GM18873 (cell line): ENCODE results near the gene MAST2.
"Not testable (repeated sequence)": the region's sequence is repeated elsewhere in the genome, so short reads cannot be mapped to it uniquely, and the experiment has no call there.

ENCODE experiments used
- ATAC-seq: cut with Tn5 transposase; IDR thresholded peaks from one replicate; pipeline ENCODE4 v1.9.1; 2021; ENCODE audit warnings: mild to moderate bottlenecking, moderate library complexity, moderate number of reproducible peaks; ENCODE audit not compliant: unreplicated experiment, low FRiP score

MAST2 gene

GRCh38 chr1:45809761-45810160 lies 6.3 kb downstream of the MAST2 start:
- no peak for ATAC-seq

GRCh38 chr1:45814776-45815175 lies 11.4 kb downstream of the MAST2 start:
- no peak for ATAC-seq

GRCh38 chr1:45815667-45816458 lies 12.5 kb downstream of the MAST2 start:
- ATAC-seq: no peak

GRCh38 chr1:45820173-45820572 lies 16.8 kb downstream of the MAST2 start:
- ATAC-seq: no peak

GRCh38 chr1:45820788-45821187 lies 17.4 kb downstream of the MAST2 start:
- no peak for ATAC-seq

- no peak for ATAC-seq
These were observed 19.2 kb downstream of the MAST2 start for GRCh38 chr1:45822644-45823043.

GRCh38 chr1:45824607-45825006 lies 21.2 kb downstream of the MAST2 start:
- ATAC-seq: no peak

GRCh38 chr1:45827256-45827655 lies 23.8 kb downstream of the MAST2 start:
- no peak for ATAC-seq

- no peak for ATAC-seq
These were observed 25.4 kb downstream of the MAST2 start for GRCh38 chr1:45828841-45829240.

- no peak for ATAC-seq
These were observed 29.9 kb downstream of the MAST2 start for GRCh38 chr1:45833361-45833760.

GRCh38 chr1:45834689-45835088 lies 31.3 kb downstream of the MAST2 start:
- ATAC-seq: no peak

- no peak for ATAC-seq
These were observed 33.0 kb downstream of the MAST2 start for GRCh38 chr1:45836451-45836850.

- not testable (repeated sequence) for ATAC-seq
These were observed 33.4 kb downstream of the MAST2 start for GRCh38 chr1:45836861-45837260.

- not testable (repeated sequence) for ATAC-seq
These were observed 34.9 kb downstream of the MAST2 start for GRCh38 chr1:45838322-45838721.

GRCh38 chr1:45840704-45841103 lies 37.3 kb downstream of the MAST2 start:
- no peak for ATAC-seq

- no peak for ATAC-seq
These were observed 39.4 kb downstream of the MAST2 start for GRCh38 chr1:45842786-45843185.

- ATAC-seq: no peak
These were observed 40.1 kb downstream of the MAST2 start for GRCh38 chr1:45843474-45843905.

- ATAC-seq: not testable (repeated sequence)
These were observed 40.6 kb downstream of the MAST2 start for GRCh38 chr1:45844000-45844399.

- no peak for ATAC-seq
These were observed 43.5 kb downstream of the MAST2 start for GRCh38 chr1:45846931-45847330.

- ATAC-seq: no peak
These were observed 44.7 kb downstream of the MAST2 start for GRCh38 chr1:45848097-45848496.

- no peak for ATAC-seq
These were observed 45.3 kb downstream of the MAST2 start for GRCh38 chr1:45848714-45849113.

GRCh38 chr1:45850017-45850416 lies 46.6 kb downstream of the MAST2 start:
- no peak for ATAC-seq
